MM.1S (cell line): ENCODE data around the gene STEEP1.

Experiments used
- CTCF ChIP-seq: fragments of 300-600 bp; sonication (generic); IDR thresholded peaks from 2 replicates; pipeline ENCODE4 v1.5.1; 2016; ENCODE audit warnings: antibody characterized with exemption, low read length, mixed read lengths
- EZH2 ChIP-seq: fragments of 300-600 bp; sonication (generic); optimal IDR thresholded peaks from 2 replicates; pipeline ENCODE3; 2017; ENCODE audit warnings: low read depth, mild to moderate bottlenecking, antibody characterized with exemption, low read length, mixed read lengths
- EZH2phosphoT487 ChIP-seq: fragments of 300-600 bp; sonication (generic); IDR thresholded peaks from 2 replicates; pipeline ENCODE4 v1.6.1; 2018; ENCODE audit warnings: antibody characterized with exemption, low read length

- TF ChIP-seq CTCF = no peak
- no peak for TF ChIP-seq EZH2
- TF ChIP-seq EZH2phosphoT487 = no peak
These were observed 41.5 kb downstream of the STEEP1 start for GRCh38 chrX:119523664-119524184.
